GM13977 (cell line): Measurements from ENCODE around the gene PCDHGA9.
"Not testable (repeated sequence)": the region's sequence is repeated elsewhere in the genome, so short reads cannot be mapped to it uniquely, and the experiment has no call there.

Source experiments
- DNase-seq: peaks from one replicate; pipeline ENCODE4 v3.0.0; 2012; ENCODE audit warnings: low spot score
- CTCF ChIP-seq: IDR thresholded peaks from 2 replicates; pipeline ENCODE4 v1.5.1; 2012; ENCODE audit warnings: mild to moderate bottlenecking, control low read depth; ENCODE audit not compliant: insufficient read depth; ENCODE audit errors: extremely low read depth, missing control alignments
- in situ Hi-C: fragments of 300-500 bp; cut with MboI; formaldehyde crosslinking; loops from one replicate; pipeline ENCODE4 v1.12.0; 2022; ENCODE audit warnings: low sequenced_read_pairs, low pct_unique_long_range_greater_than_20kb, mixed read lengths, inconsistent platforms; ENCODE audit not compliant: unreplicated experiment

The PCDHGA9 gene

DNA sequence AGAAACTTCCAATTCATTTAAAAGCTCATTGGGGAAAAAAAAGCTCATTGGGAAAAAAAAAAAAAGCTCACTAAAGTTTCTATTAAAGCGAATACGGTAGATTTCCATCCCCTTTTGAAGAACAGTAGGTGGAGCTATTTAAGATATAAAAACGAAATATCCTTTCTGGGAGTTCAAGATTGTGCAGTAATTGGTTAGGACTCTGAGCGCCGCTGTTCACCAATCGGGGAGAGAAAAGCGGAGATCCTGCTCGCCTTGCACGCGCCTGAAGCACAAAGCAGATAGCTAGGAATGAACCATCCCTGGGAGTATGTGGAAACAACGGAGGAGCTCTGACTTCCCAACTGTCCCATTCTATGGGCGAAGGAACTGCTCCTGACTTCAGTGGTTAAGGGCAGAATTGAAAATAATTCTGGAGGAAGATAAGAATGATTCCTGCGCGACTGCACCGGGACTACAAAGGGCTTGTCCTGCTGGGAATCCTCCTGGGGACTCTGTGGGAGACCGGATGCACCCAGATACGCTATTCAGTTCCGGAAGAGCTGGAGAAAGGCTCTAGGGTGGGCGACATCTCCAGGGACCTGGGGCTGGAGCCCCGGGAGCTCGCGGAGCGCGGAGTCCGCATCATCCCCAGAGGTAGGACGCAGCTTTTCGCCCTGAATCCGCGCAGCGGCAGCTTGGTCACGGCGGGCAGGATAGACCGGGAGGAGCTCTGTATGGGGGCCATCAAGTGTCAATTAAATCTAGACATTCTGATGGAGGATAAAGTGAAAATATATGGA lies 27.9 kb downstream of the PCDHGA9 start, which contains the start of gene PCDHGA12:
Gene PCDHGA12, plus strand, starts transcription at position 176 of the 782 bp plus-strand sequence. Its CDS starts 253 bp downstream, at position 429.
- peak; percentile 61 for TF ChIP-seq CTCF
- DNase-seq, result peak; percentile 85
- in situ Hi-C loops, result no loop called here

GRCh38 chr5:141431286-141431685 lies 28.7 kb downstream of the PCDHGA9 start:
- DNase-seq, result peak; percentile 61
- TF ChIP-seq CTCF, result no peak
- in situ Hi-C loops, result no loop called here

GRCh38 chr5:141432308-141432707 lies 29.7 kb downstream of the PCDHGA9 start:
- DNase-seq, in situ Hi-C loops: not testable (repeated sequence)

GRCh38 chr5:141432726-141433125 lies 30.1 kb downstream of the PCDHGA9 start:
- in situ Hi-C loops, DNase-seq: not testable (repeated sequence)

DNA sequence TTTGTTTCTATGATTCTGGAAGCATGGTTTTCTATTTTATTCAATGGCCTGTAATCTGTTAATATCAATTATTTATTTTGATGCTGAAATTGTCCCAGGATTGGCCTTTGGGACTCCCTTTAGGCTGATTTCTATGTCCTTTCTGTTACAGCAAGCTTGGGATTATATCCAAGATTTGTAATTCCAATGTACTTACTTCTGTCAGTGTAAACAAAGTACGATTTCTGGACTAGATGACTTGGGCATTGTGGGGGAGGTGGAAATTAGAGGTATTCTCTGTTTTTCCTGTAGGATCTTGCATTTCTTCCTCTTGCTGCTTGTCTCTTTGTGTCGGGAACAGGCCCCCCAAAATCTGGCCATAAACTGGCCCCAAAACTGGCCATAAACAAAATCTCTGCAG lies 31.4 kb downstream of the PCDHGA9 start:
- no peak for TF ChIP-seq CTCF
- in situ Hi-C loops, result no loop called here
- DNase-seq, result no peak

DNA sequence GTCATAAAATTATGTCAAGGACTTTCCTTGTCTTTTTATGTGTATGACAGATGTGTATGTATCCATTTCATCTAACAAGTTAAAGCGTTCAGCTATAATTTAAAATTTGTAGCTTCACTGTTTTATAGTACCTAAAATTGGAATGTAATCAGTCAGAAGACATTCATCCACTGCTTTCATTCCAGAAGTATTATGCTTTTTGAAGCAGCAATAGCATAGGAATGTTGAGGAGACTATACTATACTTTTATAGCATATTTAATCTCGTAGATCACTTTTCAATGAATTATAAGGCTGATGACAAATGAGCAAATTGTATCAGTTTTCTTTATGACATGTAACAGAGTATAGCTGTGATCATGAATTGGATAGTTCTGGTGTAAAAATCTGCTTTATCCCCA lies 34.6 kb downstream of the PCDHGA9 start:
- DNase-seq, result no peak
- TF ChIP-seq CTCF, result no peak
- in situ Hi-C loops, result no loop called here

DNA sequence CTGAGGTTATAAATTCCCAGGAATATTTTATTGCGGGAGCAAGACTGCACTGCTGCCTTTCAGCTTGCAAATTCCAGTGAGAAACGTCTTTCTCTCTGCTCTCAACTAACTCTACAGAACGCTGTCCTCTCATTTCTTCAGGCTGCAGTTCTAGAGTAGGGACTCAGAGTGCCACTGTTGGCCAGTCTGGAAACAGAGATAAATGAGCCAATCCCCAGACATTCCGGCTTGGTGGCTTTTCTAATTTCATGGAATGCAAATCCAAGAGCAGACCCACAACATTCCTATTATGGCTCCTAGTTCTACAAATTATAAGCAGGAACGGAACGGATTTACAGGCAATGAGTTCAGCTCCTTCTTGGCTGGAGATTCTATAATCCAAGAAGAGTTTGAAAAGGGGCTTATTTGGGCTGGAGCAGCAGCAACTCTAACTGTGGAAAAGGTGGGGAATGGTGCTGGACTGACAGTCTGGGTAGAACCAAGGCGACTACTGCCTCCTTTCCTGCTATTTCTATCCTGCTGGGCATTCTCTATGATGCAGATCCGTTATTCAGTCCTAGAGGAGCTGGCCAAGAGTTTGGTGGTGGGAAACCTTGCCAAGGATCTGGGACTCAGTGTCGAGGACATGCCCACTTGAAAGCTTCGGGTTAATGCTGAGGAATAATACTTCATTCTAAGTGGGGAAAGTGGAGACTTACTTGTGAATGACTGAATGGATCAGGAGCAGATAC lies 37.0 kb downstream of the PCDHGA9 start:
- no peak for TF ChIP-seq CTCF
- in situ Hi-C loops, result no loop called here
- DNase-seq, result no peak
